DOHH2 (cell line): ENCODE measurements around the gene PTPRH.
"Not testable (repeated sequence)": the region's sequence is repeated elsewhere in the genome, so short reads cannot be mapped to it uniquely, and the experiment has no call there.

Source experiments
- EZH2phosphoT487 ChIP-seq: fragments of 200-600 bp; sonication (generic); IDR thresholded peaks from 2 replicates; pipeline ENCODE4 v1.6.1; 2017; ENCODE audit warnings: borderline replicate concordance, mild to moderate bottlenecking, antibody characterized with exemption, low read length, moderate library complexity, mixed read lengths
- TF ChIP-seq, protein P1 (sequence below): fragments of 200-600 bp; sonication (generic); IDR thresholded peaks from one replicate; pipeline ENCODE4 v1.5.1; 2014; ENCODE audit warnings: antibody characterized with exemption, mild to moderate bottlenecking, low read depth, low read length; ENCODE audit not compliant: poor library complexity, severe bottlenecking

DNA sequence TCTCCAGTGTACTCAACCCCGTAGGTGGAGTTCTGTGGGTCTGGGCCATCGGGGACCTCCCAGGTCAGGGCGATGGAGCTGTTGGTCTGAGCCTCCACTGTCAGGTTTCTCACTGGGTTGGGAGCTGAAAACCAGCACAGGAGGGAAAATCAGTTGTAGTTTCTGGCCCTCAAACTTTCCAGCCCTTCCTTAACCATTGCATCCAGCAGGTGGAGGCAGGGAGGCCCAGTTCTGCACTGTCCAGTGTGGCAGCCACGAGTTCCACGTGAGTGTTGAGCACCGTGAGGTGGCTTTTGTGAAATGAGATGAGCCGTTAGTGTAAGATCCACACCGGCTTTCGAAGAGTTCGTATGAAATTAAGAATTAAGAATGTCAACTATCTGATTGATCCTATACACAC lies 7.1 kb downstream of the PTPRH start:
- TF ChIP-seq, protein P1, sequence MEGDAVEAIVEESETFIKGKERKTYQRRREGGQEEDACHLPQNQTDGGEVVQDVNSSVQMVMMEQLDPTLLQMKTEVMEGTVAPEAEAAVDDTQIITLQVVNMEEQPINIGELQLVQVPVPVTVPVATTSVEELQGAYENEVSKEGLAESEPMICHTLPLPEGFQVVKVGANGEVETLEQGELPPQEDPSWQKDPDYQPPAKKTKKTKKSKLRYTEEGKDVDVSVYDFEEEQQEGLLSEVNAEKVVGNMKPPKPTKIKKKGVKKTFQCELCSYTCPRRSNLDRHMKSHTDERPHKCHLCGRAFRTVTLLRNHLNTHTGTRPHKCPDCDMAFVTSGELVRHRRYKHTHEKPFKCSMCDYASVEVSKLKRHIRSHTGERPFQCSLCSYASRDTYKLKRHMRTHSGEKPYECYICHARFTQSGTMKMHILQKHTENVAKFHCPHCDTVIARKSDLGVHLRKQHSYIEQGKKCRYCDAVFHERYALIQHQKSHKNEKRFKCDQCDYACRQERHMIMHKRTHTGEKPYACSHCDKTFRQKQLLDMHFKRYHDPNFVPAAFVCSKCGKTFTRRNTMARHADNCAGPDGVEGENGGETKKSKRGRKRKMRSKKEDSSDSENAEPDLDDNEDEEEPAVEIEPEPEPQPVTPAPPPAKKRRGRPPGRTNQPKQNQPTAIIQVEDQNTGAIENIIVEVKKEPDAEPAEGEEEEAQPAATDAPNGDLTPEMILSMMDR, result peak; percentile 14
- TF ChIP-seq EZH2phosphoT487, result not testable (repeated sequence)
